M059J (cell line): ENCODE measurements around the gene CD9. TPM values are rescaled to one million over a fixed set of nuclear protein-coding genes. Genes with fewer than 3 reads are reported as not detected.
"Not testable (repeated sequence)": the region's sequence is repeated elsewhere in the genome, so short reads cannot be mapped to it uniquely, and the experiment has no call there.

ENCODE experiments used
- DNase-seq: peaks from one replicate; pipeline ENCODE4 v3.0.0-alpha.2; 2012; ENCODE audit warnings: low read depth
- total RNA-seq: library from RNA; depleted of rRNA; stranded (reverse); fragments of >200 nt; shearing (Covaris generic); gene quantifications from 2 replicates; pipeline ENCODE4 v1.2.3, GENCODE V29; 2014; rRNA removed

CD9 gene, protein sequence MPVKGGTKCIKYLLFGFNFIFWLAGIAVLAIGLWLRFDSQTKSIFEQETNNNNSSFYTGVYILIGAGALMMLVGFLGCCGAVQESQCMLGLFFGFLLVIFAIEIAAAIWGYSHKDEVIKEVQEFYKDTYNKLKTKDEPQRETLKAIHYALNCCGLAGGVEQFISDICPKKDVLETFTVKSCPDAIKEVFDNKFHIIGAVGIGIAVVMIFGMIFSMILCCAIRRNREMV
- total RNA-seq, result 72.4 and 86.2 TPM in 2 replicates

DNA sequence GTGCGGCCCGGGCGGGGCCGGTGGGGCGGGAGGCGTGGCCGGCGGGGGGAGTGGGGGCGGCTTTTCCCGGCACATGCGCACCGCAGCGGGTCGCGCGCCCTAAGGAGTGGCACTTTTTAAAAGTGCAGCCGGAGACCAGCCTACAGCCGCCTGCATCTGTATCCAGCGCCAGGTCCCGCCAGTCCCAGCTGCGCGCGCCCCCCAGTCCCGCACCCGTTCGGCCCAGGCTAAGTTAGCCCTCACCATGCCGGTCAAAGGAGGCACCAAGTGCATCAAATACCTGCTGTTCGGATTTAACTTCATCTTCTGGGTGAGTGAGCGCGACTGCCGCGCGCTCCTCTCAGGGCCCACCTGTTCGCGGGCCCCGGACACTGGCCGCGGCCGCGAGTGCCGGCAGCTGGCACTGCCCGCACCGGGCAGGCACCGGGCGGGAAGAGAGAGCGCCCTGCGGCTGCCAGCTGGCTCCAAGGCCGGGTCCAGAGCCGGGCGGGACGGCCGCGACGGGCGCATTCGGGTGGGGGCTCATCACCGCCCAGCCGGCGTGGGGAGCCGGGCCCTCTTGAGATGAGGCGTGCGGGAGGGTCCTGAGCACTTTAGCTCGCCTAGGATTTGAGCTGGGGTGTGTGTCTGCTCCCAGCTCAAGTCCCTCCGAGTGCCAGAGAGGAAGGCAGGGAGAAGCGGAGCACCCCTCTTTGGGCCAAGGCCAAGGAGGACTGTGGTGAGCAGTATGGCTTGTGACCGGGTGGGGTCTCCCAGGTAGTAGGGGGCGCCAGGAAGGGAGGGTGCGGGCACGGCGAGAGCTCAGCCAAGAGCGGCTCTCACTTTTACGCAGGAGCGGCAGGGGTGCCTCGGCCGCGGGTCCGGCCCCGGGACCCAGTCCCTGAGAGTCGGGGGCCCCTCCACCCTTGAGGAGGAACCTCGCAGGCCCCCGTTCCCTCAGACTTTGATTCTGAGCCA is at the start of gene CD9:
CD9 (plus strand) TSS at position 145 of the 957 bp plus-strand sequence; CDS start at position 245, 100 bp downstream.
- DNase-seq, result peak; percentile 39

DNA sequence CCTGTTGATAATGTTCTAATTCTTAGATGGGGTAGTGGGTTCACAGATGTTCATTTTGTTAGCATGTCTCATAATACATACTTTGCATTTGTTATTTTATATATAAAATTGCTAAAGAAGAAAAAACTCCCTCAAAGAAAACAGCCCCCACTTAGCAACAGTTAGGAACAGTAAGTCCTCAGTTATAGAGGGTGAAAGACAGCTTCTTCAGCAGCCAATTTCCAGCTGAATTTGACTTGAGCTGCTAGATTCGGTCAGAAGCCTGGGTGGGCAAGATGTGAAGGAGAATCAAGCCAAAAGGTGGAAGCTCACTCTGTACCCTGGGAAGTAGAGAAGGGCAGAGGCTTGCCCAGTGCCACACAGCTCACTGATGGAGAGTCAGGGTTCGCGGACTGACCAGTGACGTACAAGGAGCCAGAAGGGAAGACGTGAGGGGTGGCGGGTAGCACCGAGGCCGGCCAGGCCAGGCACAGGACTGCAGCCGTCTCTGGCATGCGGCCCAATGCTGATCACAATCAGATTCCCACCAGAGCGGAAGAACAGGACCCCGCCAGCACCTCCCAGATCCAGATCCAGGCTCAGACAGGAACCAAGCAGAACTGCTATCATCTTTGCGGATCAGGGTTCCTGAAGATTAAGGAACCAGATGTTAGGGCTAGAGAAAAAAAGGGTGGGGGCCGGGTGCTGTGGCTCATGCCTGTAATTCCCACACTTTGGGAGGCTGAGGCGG is 45.3 kb upstream of the CD9 start:
- no peak for DNase-seq

DNA sequence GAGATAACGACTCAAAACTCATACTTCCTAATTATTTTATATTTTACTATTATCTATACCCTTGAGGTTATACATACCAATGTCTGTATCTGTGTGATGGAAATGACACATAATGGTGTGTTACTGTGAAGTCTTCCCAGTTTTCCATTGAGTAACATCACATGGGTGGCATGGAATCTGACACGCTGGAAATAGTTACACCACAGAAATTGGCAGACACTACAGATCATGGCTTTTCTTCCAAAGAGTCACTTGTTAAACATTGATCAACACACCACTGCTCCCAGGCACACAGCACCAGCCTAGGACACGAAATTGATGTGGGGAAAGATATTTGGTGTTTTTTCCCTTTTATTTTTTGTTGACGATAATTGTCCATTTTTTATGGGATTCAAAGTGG is 42.7 kb upstream of the CD9 start:
- no peak for DNase-seq

DNA sequence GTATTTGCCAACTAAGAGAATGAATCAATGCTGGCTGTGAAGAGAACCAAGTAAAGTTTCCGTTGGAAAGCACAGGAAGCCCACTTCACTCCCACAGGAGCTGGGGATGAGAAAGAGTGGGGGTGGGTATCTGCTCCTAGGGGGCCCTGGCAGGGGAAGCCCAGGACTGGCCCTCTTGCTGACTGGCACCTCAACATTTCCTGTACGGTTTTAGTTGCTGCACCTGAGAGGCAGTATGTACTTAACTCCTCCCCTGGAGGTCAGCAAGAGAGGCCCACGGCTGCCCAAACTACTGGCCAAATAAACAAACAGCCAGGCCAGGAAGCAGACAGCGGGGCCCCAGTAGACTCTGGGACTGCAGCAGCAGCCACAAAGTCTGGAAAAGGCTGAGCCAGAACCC is 41.9 kb upstream of the CD9 start:
- peak; percentile 59 for DNase-seq

DNA sequence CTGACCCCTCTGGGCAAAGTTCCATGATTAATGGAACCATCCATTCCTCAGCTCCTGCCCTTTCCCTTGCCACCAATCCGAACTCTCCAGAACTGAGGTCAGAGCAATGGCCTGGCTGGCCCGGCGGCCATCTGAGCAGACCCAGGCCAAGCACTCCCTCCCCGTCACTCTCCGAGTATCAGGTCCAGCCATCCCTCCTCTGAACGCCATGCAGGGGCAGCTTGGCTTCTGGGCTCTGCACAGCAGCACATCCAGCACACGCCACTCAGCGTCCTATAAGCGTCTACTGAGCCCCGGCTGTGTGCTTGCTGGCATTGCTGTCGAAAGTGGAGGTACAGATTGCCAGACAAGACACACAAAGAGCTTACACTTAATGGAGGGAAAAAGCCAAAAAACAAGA is 41.5 kb upstream of the CD9 start:
- no peak for DNase-seq

DNA sequence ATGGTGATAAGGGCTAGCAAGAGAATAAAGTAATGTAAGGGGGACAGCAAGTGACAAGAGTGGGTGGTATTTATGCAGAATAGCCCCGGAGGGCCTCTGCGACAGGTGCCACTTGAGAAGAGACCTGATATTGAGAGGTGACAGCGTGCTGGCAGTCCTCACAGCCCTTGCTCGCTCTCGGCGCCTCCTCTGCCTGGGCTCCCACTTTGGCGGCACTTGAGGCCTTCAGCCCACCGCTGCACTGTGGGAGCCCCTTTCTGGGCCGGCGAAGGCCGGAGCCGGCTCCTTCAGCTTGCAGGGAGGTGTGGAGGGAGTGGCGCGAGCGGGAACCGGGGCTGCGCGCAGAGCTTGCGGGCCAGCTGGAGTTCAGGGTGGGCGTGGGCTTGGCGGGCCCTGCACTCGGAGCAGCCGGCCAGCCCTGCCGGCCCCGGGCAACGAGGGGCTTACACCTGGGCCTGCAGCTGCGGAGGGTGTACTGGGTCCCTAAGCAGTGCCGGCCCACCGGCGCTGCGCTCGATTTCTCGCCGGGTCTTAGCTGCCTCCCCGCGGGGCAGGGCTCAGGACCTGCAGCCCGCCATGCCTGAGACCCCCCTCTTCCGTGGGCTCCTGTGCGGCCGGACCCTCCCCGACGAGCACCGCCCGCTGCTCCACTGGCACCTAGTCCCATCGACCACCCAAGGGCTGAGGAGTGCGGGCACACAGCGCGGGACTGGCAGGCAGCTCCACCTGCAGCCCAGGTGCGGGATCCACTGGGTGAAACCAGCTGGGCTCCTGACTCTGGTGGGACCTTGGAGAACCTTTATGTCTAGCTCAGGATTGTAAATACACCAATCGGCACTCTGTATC is 40.8 kb upstream of the CD9 start:
- DNase-seq, result not testable (repeated sequence)

DNA sequence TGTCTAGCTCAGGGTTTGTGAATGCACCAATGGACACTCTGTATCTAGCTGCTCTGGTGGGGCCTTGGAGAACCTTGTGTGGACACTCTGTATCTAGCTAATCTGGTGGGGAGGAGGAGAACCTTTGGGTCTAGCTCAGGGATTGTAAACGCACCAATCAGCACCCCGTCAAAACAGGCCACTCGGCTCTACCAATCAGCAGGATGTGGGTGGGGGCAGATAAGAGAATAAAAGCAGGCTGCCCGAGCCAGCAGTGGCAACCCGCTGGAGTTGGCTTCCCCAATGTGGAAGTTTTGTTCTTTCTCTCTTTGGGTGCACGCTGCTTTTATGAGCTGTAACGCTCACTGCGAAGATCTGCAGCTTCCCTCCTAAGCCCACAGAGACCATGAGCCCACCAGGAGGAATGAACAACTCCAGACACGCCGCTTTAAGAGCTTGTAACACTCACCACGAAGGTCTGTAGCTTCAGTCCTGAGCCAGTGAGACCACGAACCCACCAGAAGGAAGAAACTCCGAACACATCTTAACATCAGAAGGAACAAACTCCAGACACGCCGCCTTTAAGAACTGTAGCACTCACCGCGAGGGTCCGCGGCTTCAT is 40.1 kb upstream of the CD9 start:
- DNase-seq, result not testable (repeated sequence)

DNA sequence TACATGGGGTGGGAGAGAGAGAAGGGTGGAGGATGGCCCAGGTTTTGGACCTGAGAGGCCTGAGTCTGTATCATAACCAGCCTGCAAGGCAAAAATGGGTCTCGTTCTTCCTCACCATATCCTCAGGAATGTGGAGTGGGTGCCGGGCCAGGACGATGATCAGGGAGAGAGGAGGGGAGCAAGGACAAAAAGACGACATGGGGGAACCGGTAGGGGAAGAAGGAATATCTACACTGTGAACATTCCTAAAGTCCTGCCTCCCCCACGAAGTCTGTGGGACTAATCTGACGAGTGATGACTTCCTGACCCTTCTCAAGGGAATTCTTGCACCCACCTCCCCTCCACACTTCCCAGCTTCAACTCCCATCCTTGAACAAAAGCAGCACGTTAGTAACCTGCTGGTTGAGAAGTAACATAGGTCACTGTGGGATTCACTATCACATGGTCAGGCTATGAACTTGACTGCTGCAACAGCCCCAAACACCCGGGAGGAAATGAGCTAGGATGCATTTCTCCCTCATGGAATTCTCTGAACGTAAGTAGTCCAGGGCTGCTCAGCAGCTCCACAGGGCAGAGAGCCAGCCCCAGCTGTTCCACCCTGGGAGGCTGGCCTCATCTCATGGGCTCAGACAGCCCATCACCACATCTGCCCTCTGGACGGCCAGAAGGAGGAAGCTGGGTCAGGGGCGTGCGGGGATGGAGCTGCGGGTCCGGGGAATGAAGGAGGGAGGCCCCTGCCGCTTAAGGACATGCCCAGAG is 38.9 kb upstream of the CD9 start:
- DNase-seq, result no peak

DNA sequence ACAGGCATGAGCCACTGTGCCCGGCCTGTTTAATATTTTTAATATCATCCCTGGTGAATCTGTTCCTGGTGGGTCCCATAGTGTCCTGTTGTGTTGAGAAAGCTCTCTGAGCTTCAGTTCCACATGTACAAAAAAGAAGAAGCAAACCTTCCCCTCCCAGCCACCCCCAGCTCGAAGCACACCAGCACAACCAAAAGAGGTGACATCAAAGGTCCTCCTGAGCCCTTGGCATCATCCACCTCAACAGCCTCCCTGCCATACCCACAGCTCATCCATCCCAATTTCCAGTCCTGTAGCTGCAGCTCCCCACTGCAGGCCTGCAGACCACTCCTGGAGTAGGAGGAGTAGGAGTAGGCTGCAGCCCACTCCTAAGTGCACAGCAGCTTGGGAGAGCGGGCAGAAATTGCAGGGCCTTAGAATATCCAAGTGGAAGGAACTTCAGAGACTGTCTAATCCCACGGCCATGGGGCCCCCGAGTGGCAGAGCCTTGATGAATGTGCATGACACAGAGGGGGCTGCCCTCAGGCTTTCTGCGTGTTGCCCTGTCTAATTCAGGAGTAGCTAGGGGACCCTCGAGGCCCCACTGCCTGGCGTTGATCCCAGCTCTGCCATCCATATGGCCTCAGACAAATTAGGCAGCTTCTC is 36.7 kb upstream of the CD9 start:
- DNase-seq, result no peak

DNA sequence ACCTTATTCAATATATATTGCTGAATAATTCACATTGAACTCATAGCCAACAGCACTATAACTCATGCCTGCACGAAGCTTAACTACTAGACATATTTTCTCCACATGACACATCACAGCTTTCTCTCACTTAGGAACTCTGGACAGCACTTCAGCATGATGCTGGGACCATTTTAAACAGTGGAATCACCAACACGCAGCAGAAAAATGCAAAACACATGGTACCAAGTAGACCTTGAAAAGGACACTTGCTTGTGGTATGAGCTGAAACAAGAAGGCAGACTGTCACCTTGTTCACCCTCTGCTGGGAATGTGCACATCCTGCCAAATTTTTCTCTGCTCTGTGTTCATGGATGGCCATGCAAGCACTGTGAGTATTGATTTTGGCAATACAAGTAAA is 34.8 kb upstream of the CD9 start:
- DNase-seq, result no peak

DNA sequence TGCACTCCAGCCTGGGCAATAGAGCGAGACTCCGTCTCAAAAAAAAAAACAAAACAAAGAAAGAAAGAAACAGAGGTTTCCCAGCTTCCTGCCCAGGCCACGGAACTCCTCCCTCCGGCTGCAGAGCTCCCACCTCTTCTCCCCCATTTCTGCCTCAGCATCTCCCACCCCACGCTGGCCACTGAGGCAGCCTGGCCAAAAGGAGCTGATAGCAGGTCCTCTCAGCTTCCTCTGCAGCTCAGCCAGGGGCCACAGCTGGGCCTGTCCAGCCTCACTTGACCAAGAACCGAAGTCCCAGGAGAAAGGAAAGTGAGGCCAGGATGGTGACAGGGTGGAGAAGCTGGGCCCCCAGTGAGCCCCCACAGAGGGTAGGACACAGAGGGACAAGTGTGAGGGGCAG is 33.4 kb upstream of the CD9 start:
- no peak for DNase-seq

DNA sequence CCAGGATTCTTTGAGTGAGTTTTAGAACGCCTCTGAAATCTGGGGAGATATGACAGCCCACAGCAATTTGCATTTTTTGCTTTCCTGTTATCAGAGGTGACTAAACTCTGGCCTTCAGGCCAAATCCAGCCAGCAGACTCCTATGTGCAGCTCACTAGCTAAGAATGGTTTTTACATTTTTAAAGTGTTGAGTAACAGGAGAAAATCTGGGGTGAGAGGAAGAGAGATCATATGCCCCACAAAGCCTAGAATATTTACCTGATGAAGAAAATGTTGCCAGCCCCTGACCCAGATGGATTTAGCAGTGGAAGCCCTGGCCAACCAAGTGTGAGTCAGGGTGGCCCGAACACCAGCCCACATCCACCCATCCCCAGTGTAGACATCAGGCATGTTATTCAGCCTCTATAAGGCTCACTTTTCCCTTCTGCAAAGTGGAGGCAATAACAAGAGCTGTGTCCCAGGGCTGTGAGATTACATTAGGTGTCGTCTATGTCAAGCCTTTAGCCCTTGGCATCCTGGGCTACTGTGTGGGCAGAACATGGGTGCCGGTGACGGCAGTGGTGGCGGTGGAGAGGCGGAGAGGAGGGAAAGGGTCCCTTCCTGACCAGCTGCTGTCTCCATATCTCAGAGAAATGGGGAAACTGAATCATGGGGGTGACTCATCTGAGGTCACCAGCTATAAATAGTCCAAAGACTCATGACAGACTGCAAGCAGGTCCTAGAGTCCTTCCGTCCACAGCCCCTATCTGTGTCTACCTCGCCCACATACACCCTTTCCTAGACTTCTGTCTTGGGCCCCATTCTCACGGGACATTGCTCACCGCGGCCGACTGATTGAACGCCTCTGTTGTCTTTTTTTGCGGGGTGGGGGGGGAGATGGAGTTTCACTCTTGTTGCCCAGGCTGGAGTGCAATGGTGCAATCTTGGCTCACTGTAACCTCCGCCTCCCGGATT is 32.6 kb upstream of the CD9 start:
- DNase-seq, result peak; percentile 98

DNA sequence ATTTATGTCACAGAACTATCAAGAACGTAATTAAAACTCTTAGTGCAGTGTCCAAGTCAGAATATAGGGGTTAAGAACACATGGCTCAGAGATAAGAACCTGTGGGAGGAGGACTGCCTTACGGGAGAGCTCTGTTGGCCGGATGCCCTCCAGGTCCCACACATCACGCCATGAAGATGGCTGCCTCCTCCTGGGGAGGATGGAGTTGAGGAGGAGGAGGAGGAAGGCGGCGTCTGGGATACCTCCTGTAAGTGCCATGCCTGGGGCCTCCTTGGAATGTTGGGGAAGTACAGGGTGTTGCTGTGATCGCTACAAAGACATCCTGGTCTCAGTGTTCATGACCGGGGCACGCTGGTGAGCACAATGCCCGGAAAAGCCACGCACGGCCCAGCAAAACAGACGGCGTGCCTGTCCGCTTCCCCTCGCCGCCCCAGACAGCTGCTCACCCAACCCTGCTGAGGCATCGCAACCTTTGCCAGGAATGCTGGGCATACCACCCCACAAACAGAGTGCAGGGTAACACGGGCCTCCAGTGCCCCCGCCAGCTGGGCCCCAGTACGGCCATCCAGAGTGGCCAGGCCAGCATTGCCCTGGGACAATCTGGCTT is 28.7 kb upstream of the CD9 start:
- no peak for DNase-seq

DNA sequence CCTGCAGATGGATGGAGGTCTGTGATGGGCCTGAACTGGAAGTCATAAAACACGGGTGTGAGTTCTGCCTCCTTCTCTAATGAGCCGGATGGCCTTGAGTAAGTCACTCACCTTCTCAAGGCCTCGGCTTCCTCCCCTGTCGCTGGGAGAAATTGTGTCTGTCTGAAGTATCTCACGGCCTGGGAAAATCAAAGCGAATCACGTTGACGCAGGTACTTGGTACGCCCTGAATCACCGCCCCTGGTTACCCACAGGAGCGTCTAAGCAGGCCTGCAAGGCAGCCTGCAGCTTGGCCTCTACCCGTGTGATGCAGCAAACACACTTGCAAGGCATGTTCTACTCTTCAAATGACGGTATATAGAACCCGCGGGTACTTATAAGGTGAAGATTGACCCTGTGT is 28.1 kb upstream of the CD9 start:
- DNase-seq, result no peak

DNA sequence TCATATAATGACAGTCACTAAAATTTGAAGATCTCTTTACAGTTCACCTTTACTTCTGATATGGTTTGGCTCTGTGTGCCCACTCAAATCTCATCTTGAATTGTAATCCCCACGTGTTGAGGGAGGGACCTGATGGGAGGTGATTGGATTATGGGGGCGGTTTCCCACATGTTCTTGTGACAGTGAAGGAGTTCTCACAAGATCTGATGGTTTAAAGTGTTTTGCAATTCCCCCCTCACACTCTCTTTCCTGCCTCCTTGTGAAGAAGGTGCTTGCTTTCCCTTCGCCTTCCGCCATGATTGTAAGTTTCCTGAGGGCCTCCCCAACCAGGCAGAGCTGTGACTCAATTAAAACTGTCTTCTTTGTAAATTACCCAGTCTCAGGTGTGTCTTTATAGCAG is 27.3 kb upstream of the CD9 start:
- no peak for DNase-seq

DNA sequence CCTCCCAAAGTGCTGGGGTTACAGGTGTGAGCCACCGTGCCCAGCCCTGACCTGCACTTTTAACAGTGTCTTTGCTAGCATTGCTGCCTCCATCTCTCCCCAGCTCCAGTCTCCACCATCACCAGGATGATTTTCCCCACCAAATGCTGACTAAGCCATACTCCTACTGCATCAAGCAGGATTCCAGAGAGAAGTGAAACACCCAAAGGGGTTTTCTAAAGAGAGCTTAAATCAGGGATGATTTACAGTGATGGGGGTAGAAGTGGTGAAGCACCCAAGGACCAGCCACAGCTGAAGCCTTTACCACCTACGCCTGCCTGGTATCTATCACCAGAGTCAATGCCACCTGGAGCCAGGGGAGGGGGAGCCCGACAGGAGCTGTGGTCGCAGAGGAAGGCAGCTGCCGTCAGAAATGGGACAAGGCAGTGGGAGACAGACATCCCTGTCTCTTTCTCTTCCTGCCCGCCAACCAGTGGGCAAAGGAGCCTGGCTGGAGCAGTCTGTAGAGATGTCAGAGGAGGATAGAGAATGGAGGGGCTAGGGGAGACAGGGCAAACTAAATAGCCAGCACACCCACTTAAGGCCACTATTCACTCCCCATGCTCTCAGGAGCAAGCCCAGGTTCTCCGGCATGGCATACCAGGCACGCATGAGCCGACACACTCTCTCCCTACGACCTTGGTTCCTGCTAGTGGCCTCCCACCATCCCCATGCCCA is 22.4 kb upstream of the CD9 start:
- no peak for DNase-seq

DNA sequence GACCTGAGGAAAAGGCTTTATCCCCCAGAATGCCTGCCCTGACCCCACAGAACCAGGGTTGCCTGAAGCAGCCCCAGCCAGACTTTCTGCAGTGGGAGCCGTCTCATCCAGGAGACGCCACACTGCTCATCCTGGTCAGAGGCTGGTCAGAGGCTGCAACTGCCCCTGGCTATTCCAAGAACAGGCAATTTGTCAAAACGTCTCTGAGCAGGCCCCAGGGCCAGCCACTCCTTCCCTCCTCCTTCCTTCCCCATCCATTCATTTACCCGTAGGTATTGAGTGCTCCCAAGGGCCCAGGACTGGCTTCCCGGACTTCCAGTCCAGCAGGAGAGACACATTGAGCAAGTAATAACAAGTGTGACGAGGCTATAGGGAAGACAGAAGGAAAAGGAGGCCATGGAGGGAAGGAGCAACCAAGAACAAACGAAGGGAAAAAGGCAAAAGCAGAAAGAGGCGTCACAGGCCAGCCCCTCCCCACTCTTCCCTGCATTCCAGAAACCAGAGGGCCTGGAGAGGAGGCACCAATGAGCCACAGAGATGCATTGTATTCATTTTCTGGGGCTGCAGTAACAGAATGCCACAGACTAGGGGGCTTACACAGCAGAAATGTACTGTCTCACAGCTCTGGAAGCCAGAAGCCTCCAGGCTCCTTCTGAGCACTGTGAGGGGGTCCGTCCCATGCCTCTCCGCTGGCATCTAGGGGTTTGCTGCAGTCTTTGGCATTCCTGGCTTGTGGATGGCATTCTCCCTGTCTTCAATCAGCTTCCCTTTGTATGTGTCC is 21.0 kb upstream of the CD9 start:
- peak; percentile 72 for DNase-seq
